GM21515 (cell line): ENCODE data around the gene NRP2.
A peak's percentile ranks its signal among the peaks of the same experiment; 100 is the strongest.

Experiments
- ATAC-seq: cut with Tn5 transposase; IDR thresholded peaks from one replicate; pipeline ENCODE4 v1.9.1; 2021; ENCODE audit not compliant: unreplicated experiment

The NRP2 gene

DNA sequence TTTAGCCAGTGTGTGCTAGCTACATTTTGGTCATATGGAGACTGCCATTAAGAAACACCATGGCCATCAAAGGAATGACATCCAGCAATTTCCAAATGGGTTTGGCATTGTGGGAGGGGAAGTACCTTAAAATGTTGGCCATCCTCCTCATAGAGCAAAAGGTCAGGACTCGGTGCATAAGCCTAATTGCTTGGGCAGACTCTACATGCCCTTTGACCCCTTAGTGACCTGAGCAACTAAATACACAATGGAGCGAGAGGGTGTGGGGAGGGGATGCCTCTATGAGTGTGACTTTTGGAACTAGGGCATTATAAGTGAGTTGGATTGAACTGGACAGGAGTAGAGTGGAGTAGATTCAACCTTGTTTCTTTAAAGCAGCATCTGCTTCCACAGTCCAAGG lies 44.9 kb downstream of the NRP2 start:
- ATAC-seq = no peak

DNA sequence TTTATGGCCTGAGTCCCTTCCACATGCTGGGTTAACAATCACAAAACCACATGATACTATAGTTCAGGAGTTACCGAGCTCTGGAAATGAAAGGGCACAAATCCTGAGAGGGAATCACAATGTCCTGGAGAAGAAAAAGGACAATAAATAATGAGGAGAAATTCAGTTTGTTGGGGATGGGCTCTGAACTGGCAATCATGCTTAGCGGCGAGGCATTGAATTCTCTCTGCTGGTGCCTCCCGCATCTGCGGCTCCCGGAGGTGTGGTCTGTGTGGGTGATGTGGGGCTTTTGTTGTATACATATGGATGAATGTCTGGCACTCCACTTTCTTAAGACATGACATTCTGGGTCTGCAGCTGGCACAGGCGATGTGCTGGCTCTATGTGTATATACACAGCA lies 46.1 kb downstream of the NRP2 start:
- ATAC-seq = no peak

DNA sequence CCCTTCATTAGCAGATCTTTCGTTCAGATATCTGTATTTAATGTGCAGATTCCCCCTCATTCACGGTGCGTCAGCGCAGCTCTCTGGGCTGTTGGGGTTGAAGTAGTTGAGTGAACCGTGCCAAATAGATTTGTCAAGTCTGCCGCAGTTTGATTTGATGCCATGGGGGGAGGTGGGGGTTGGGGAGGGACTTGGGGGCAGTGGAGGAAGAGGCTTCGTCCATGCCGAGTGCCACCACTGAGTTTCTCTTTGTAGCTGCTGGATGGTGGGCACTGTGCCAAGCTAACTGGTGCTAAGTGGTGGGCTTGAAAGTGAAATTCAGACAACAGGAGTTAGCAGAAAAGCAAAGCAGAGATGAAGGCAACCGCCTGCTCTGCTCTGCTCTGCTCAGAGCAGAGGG lies 47.9 kb downstream of the NRP2 start:
- ATAC-seq = no peak

DNA sequence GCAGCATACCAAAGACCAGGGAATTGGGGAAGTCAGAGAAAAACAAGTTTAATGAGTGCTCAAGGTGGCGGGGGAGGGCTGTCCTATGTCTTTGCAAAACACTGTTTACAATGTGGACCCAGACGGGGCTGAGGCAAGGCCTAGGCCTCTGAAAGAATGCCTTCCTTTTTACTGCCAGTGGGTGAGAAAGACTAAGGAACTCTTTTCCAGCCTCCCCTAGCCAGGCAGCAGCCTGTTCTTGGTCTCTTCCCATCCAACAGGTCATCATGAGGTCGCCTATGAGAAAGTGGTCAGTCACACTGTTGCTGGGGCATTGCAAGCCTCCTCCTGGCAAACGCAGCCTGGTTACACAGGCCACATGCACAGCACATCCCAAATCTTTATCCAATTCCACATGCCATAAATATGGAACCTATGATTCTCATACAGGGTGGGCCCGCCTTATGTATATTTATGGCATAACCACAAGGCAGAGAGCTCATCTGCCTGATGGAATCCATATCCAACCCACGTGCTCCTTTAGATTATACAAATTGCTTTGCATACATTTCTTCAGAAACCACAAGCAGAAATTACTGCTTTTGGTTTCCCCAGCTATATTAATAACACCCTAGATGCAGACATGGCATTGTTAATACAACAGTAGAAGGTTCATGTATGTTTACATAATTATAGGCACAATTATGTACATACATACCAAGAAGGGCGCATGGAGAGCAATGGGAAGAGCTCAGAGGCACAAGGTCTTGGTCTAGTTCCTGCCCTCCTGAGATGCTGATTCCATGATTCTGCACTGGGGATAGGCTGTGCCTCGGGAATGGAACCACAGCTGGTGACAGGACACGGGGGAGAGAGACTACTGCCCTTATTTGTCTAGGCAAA lies 48.6 kb downstream of the NRP2 start:
- ATAC-seq = no peak

DNA sequence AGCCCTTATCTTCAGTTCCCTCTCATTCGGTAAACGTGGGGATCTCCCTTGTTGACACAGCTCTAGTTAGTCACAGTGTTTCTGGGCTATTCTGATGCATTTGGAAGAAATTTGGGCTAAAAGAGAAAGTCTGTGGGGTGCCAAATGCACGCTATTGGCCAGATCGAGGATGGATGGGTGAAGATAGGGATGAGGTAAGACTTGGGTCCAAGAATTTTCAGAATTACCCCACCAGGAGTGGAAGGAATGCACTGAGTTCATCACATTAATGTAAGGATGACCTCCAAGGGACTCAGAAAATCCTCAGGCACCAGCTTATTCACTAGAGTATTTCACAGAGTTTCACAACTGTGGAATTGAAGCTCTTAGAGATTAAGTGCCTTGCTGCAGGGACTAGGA lies 49.3 kb downstream of the NRP2 start:
- ATAC-seq = peak; percentile 69

DNA sequence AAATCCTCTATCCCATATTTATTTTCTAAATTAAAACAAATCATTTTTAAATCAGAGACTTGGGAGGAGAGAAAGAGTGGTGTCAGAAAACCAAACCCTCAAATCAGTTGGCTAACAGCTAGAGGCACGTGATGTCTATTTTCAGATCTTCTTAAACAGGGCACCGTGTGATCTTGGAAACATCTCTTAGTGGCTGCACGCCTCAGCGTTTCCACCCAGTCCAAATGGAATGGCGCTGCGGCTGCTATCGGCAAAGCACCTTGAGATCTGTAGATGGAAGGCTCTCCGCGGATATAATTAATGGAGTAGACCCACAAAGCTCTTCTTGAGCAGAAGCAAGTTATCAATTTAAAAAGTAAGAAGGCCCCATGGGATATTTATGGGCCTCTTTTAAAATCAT lies 50.0 kb downstream of the NRP2 start:
- ATAC-seq = no peak

DNA sequence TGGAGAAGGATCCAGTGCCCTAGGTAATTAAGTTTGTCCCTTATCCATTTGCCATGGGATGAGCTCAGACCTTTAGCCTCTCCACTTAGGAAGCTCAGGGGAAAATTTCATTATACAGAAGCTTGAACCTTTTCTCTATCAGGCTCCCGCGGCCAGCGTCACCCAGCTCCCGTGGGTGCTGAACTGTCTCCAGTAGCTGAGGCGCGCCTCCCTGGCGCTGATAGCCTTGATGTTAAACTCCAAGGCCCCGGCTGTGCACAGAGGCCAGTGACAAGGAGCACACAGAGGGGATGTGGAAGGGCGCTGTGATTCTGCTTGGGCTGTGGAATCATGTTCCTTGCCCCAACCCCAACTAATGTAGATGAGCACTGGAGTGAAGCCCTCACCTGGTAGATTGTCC lies 50.8 kb downstream of the NRP2 start:
- ATAC-seq = no peak

DNA sequence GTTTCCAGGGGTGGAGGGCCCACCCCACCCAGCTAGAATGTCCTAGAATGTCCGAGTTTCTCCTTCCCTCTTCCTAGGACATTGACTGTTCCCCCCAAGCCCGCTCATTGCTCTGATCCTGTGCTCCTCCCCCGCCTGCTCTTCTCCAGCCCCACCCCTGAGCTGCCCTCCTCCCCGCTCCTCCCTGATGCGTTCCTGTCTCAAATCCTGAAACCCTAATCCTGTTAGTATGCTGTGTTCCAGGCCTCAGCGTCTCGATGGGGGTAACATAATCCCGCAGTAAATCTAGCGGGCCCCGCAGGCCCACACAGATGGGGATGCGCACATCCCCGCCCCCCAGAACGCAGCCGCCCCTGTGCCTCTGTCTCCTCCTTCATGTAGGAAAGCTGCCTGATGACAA lies 51.3 kb downstream of the NRP2 start:
- no peak for ATAC-seq

DNA sequence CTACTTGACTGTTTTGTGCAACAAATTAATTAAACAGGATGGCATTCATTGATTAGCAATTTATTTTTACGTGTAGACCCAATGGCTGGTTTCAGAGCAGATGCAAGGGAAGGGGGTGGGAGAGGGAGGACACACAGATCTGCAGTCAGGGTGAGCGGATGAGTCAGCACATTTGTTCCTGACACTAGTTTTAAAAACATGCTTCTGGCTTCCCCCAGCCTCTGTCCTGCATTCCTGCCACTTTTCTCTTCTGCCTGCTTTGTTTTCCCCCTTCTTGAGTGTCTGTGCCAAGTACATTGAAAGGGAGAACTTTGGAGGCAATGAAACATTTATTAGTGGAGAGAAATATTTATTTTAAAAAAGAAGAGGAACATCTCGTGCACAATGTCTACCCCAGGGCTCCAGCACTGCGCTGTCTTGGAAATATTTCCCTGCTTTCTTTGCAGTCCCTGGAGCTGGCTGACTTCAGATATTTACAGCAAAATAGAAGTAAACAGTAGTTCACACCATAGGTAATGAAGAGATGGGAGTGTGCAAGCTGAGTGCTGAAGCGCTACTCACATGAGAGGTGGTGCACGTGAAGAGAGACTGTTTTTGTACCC lies 52.2 kb downstream of the NRP2 start:
- no peak for ATAC-seq

DNA sequence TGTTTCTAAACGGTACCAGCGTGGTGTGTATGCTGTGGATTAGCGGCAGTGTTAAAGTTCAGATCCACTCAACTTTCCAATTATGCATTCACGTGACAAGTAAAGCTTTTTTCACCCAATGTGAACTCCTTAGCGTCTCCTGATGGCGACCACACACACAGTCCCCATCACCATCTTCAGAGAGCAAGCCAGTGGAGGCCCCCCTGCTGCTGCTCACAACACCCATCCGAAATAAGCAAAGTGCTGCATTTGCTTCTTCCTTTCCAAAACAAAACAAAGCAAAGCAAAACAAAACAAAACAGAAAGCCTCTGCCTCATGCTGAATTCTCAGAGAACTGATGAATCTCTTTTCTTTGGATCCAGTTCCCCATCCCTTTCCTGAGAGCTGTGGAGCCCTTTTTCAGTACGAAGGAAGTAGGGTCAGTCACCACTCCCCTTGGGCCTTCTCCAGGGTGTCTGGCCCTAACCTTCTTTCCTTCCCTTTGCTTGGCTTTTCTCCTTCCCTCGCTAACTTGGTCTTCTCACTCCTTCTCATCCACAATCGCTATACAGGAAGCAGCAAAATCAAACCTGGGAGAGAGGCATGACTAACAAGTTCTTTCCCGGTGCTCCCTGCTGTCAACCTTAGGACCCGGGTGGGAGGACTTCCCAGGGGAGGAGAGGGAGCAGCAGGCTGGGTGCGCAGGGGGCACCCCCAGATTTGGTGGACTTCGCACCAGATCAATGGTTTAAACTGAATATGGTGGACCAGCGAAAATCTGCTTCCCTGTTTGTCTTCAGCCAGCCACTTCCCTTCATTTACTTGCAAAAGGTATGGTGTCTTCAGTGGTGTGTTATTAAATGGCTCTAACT lies 56.0 kb downstream of the NRP2 start:
- no peak for ATAC-seq

DNA sequence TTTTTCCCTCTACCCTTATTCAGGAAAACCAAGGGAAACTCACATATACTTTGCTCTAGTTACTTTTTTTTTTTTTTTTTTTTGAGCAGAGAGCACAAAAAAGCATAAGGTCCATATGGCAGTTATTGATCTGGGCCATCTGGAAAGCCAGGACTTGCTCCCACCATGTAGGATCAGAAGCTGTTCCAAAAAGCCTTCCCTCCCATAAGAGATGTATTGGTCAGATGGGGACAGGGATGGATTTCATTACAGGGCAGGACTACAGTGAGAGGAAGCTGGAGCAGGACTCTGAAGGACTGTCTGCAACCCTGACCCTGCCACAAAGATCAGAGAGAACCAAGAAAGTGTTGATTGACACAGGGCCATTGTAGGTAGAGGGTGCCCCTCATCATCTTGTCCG lies 57.3 kb downstream of the NRP2 start:
- no peak for ATAC-seq

DNA sequence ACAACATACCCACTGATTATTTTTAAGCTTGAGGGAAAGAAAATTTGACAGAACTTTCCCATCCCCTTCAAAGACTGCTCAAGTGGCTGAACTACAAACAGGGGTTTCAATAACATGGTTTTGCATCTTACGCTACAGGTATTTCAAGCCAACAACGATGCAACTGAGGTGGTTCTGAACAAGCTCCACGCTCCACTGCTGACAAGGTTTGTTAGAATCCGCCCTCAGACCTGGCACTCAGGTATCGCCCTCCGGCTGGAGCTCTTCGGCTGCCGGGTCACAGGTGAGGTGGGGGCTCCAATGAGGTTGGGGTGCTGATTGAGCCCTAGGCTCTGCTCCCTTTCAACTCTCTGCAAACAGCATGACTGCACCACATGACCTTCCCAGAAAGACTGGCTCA lies 58.1 kb downstream of the NRP2 start:
- no peak for ATAC-seq

DNA sequence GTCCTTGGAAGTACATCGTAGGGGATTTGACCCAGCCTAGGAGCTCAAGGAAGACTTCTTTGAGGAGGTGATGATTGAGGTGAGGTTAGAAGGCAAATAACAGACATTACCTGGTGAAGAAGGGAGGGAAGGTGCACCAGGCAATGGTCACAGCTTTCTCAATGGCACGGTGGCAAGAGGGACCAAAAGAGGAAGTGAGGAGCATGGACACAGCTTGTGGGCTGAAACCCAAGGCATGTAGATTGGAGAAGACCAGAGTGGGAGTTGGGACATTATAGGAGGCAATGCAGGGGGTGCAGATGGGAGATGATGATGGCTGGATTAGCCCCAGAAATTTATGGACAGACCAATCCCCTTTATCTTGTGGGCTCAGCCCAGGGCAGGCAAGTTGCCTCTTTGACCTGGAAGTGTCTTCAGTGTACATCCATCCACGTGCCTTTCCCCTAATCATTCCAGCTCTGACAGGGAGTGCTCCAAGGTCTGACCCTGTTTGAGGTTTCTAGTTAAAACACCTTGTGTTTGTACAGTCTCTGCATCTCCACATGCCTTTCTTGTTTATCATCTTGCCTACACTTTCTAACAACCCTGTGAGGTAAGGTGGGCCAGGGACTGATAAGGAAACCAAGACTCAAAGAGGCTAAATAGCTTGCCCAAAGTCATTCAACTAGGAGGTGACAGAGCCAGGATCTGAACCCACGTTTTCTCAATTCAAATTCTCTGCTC lies 59.1 kb downstream of the NRP2 start:
- no peak for ATAC-seq

DNA sequence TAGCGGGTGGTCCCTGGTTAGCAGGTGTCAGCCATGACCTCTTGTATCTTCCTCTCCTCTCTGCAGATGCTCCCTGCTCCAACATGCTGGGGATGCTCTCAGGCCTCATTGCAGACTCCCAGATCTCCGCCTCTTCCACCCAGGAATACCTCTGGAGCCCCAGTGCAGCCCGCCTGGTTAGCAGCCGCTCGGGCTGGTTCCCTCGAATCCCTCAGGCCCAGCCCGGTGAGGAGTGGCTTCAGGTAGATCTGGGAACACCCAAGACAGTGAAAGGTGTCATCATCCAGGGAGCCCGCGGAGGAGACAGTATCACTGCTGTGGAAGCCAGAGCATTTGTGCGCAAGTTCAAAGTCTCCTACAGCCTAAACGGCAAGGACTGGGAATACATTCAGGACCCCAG lies 60.8 kb downstream of the NRP2 start:
- ATAC-seq = no peak

DNA sequence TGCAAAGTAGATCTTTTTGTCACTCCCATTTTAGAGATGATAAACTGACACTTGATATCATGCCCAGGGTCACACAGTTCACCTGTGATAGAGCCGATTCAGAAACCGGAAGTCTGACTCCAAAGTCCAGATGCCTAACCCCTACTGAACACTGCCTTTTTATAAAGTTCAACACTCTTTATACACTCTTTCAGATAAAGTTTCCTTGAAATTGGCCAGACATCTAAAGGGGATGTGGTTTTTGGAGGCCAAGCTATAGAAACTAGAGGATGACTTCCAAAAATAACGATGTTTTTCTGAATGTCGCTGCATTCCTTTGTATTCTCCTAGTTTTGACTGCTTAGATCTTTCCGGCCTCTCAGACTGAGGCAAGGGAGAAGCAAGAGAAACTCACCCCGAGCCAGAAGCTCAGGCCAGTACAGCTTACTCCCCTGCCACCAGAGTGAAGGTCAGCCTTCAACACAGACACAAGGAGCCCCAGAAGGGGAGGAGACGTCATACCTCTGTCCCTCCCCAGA lies 61.8 kb downstream of the NRP2 start:
- ATAC-seq = no peak

DNA sequence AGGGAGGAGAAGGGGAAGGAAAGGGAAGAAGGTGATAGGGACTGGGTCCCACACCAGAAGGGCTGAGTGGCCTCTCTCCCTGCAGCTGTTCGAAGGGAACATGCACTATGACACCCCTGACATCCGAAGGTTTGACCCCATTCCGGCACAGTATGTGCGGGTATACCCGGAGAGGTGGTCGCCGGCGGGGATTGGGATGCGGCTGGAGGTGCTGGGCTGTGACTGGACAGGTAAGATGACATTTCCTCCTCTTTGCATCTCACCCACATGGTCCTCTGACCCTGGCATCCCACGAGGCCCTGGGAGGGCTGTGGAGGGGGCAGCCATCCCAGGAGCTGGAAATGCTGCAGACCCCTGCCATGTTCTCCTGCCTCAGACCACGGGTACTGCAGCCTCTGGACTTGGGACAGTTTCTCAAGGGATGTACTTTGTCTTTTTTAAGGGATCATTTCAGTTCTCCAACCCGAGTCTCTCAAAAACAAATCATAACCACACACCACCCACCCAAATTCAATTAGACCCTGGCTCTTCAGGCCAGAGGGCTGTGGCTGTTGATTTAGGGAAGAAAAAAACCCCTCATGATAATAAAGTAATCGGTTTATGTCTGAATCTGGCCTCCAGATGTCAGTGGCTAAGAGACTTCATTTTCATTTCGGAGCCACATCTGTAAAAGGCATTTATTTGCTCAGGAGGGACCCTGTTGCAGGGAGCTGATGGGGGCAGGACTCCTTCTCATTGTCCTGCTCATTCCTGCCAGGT lies 63.5 kb downstream of the NRP2 start:
- no peak for ATAC-seq

DNA sequence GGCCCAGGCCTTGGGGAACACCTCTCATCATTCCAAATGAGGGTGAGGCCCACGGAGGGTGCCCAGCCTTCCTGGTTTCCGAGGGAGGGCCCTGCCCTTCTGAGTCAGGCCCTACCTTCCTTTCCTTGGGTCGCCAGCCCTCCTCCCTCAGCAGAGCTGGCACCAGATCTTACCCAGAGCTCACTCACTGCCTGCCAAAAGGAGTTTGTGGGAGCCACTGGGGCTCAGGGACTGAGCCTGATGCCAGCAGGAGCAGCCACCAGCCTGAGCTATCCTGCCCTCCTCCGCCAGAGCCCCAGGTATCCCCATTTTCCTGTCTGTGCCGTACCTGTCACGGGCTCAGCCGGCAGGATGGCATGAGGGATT lies 64.1 kb downstream of the NRP2 start:
- no peak for ATAC-seq

DNA sequence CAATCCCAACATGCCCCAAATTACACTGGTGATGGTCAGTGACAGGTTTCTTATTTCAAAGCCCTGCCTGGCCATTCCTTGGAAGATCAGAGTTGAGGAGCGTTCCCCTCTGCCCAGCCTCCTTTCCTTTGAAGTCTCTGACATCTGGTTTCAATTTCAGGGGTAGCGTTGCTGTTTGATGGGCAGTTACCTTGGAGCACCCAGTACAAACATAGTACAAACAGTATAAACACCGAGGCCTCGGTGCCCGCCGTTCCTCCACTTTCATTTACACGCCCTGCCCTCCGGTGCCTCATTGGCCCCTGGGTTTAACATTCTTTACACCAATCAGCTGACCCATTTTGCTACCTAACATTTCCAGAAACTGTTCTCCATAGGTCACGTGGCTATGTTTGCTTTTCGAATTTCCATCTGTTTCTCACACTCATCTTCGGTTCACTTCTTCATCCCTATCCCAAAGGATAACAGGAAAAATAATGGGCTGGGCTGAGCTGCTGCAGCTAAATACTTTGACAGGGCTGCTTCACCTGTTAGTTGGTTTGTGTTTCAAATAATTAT lies 65.6 kb downstream of the NRP2 start:
- ATAC-seq = no peak

DNA sequence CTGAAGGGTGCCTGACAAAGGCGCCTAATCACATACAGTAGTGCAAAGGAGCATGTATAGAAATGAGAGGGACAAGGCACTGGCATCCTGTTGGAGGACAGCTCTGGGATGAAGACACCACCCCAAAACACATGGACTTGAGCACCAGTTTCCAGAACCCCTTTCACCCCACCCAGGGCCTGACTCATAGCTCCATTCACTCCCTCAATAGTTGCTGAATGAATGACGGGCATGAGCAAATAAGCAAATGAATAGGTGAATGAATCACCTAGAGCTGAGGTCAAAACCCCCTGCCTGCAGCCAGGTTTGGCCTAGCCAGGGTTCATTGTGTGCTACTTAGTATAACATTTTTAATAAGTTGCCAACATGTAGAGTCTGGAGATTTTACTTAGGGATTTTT lies 66.3 kb downstream of the NRP2 start:
- no peak for ATAC-seq

DNA sequence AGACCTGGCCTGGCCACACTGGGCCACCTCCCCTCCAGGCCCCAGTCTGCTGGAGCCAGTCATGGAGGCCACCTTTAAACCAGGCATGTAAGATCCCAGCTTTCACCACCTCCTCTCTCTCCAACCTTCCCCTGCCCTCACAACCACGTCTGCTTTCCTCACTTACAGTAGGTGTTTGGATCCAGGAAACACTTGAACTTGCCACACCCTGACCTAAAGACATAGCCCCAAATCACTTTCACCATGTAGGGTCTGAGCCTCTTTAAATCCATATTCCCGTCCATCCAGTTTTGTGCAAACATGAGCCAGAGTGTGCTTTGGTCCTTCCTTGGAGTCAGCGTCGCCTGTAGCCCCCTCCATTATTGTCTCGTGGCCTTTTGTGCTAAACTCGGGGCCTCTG lies 66.8 kb downstream of the NRP2 start:
- ATAC-seq = no peak
